ENCODE measurements around the gene ADAM15.
A peak's percentile ranks its signal among the peaks of the same experiment; 100 is the strongest.

Gene ADAM15

GRCh38 chr1:155075535-155075934 is 24.4 kb downstream of the ADAM15 start:
- peaks cover 17% of the 10 kb centered on the region for H3K27me3 ChIP-seq (ENCODE audit: insufficient read depth, low read length)
- no peaks in the 10 kb centered on the region for H3K36me3 ChIP-seq (ENCODE audit: insufficient read depth, low read length)
- H2AFZ ChIP-seq (ENCODE audit: low read length, unreplicated experiment): no peak overlapping the region
- no peak overlapping the region for H3K27ac ChIP-seq (ENCODE audit: low read depth, low read length)
- H3K79me2 ChIP-seq (ENCODE audit: control insufficient read depth, insufficient read depth, low read length, unreplicated experiment): no peaks in the 10 kb centered on the region
- no peak overlapping the region for H3K4me3 ChIP-seq (ENCODE audit: low read depth, low read length)
- H3K4me1 ChIP-seq (ENCODE audit: control insufficient read depth, insufficient read depth, low read length, unreplicated experiment): peaks cover 14% of the 10 kb centered on the region

DNA sequence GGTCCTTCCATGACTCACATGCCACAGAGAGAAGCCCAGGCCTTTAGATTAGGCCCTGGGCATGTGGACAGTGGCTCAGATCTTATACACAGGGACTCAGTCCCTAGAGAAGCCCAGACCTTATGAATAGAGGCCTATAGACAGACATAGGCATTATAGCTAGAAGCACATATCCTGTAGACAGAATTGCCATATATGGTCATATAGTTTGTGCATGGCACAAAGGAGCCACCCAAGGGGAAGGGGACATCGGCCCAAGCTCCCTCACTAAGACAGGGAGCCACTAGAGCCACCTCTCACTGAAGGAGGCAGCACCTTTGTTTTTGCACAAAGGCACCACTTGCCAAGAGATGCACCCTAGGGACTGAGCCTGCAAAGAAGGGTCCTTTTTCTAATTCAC is 25.3 kb downstream of the ADAM15 start:
- H2AFZ ChIP-seq (ENCODE audit: low read length, unreplicated experiment): no peak overlapping the region
- no peak overlapping the region for H3K4me3 ChIP-seq (ENCODE audit: low read depth, low read length)
- H3K79me2 ChIP-seq (ENCODE audit: control insufficient read depth, insufficient read depth, low read length, unreplicated experiment): no peaks in the 10 kb centered on the region
- peaks cover 26% of the 10 kb centered on the region for H3K27me3 ChIP-seq (ENCODE audit: insufficient read depth, low read length)
- H3K4me1 ChIP-seq (ENCODE audit: control insufficient read depth, insufficient read depth, low read length, unreplicated experiment): peaks cover 12% of the 10 kb centered on the region
- no peak overlapping the region for H3K27ac ChIP-seq (ENCODE audit: low read depth, low read length)
- no peaks in the 10 kb centered on the region for H3K36me3 ChIP-seq (ENCODE audit: insufficient read depth, low read length)

DNA sequence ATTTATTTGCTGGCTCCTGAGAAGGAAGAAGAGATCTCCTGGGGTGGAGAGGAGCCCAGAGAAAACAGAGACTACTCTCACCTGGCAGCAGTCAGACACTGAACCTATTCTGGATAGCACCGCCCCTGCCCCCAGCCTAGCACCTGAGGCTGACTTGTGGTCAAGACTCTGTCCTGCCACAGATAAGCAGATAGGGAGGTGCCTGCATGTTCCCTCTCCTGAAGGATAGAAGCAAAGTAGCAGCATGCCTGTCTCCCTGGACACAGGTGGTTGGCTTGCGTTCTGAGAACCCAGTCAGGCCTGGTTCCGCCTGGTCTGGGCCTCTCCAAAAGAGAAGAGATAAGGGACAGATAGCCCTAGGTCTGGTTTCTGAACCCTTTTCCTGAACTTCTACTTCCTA is 26.2 kb downstream of the ADAM15 start:
- Histone ChIP-seq H3K27me3 (ENCODE audit: insufficient read depth, low read length) (peaks cover 36% of the 10 kb centered on the region), H3K79me2 (ENCODE audit: control insufficient read depth, insufficient read depth, low read length, unreplicated experiment) (no peaks in the 10 kb centered on the region), H3K4me3 (ENCODE audit: low read depth, low read length) (no peak overlapping the region), H3K4me1 (ENCODE audit: control insufficient read depth, insufficient read depth, low read length, unreplicated experiment) (peaks cover 11% of the 10 kb centered on the region), H3K36me3 (ENCODE audit: insufficient read depth, low read length) (no peaks in the 10 kb centered on the region), H2AFZ (ENCODE audit: low read length, unreplicated experiment) (no peak overlapping the region), H3K27ac (ENCODE audit: low read depth, low read length) (no peak overlapping the region)

- Histone ChIP-seq H2AFZ (ENCODE audit: low read length, unreplicated experiment) (no peak overlapping the region), H3K27ac (ENCODE audit: low read depth, low read length) (no peak overlapping the region)
These were observed 26.8 kb downstream of the ADAM15 start for GRCh38 chr1:155077758-155078445.

GRCh38 chr1:155078469-155079209 is 27.5 kb downstream of the ADAM15 start, which contains the start of gene EFNA3:
Gene EFNA3, plus strand, starts transcription at chr1:155078837. Its CDS starts 105 bp downstream, at chr1:155078942.
- Histone ChIP-seq H3K27ac (ENCODE audit: low read depth, low read length) (no peak within 1 kb of the TSS), H3K27me3 (ENCODE audit: insufficient read depth, low read length) (peaks cover 48% of the 10 kb centered on the region), H3K36me3 (ENCODE audit: insufficient read depth, low read length) (no peaks in the 10 kb centered on the region), H2AFZ (ENCODE audit: low read length, unreplicated experiment) (no peak within 1 kb of the TSS), H3K4me3 (ENCODE audit: low read depth, low read length) (peak within 1 kb of the TSS; percentile 47), H3K4me1 (ENCODE audit: control insufficient read depth, insufficient read depth, low read length, unreplicated experiment) (peaks cover 17% of the 10 kb centered on the region), H3K79me2 (ENCODE audit: control insufficient read depth, insufficient read depth, low read length, unreplicated experiment) (no peaks in the 10 kb centered on the region)

More at GRCh38 chr1:155077758-155078445, 26.8 kb downstream of the ADAM15 start:
- Histone ChIP-seq H3K36me3 (ENCODE audit: insufficient read depth, low read length) (no peaks in the 10 kb centered on the region), H3K27me3 (ENCODE audit: insufficient read depth, low read length) (peaks cover 41% of the 10 kb centered on the region), H3K4me1 (ENCODE audit: control insufficient read depth, insufficient read depth, low read length, unreplicated experiment) (peaks cover 17% of the 10 kb centered on the region), H3K4me3 (ENCODE audit: low read depth, low read length) (no peak overlapping the region; the same call in 1 of the 2 replicates), H3K79me2 (ENCODE audit: control insufficient read depth, insufficient read depth, low read length, unreplicated experiment) (no peaks in the 10 kb centered on the region)

- Histone ChIP-seq H3K79me2 (ENCODE audit: control insufficient read depth, insufficient read depth, low read length, unreplicated experiment) (no peaks in the 10 kb centered on the region), H3K4me3 (ENCODE audit: low read depth, low read length) (peak overlapping the region; percentile 47), H3K36me3 (ENCODE audit: insufficient read depth, low read length) (no peaks in the 10 kb centered on the region), H3K4me1 (ENCODE audit: control insufficient read depth, insufficient read depth, low read length, unreplicated experiment) (peaks cover 18% of the 10 kb centered on the region), H3K27ac (ENCODE audit: low read depth, low read length) (no peak overlapping the region), H3K27me3 (ENCODE audit: insufficient read depth, low read length) (peaks cover 51% of the 10 kb centered on the region), H2AFZ (ENCODE audit: low read length, unreplicated experiment) (no peak overlapping the region)
These were observed 28.0 kb downstream of the ADAM15 start for GRCh38 chr1:155079210-155079486.

DNA sequence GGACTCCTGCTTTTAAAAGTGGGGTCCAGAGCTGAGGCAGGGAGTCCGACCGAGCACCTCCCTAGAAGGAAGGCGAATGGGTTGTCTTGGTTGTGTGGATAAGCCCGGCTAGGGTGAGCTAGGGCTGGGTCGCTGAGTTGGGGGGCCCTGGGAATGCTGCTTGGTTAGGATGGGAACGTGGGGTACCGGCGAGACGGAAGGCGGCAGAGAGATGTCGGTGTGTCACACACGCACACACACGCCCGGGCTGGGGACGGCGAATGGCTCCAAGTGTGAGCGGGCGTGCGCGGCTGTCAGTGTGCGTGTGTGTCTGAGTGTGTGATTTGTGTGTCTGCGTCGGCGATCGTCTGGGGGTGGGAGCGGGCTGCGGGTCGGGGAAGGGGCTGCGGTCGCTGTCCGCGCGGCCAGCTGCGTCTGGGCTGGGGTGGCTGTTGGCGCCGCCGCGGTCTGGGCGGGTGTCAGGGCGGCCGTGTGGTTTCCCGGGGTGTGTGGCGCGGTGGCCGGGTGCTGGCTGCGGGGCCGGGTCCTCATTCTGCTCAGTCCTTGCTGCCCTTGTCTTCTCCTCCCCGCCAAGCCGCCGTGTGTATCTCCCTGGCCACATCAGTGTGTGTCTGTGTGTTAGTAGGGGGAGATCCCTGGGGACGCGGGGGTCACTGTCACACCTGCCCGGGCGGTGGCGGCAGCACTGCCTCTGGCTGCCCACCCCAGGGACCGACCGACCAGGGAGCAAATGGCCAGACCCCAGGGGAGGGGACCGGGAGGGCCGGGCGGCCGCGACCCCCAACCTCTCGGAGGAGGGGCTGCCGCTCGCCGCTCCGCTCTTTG is 28.6 kb downstream of the ADAM15 start:
- H3K4me3 ChIP-seq (ENCODE audit: low read depth, low read length): peak overlapping the region; percentile 47; the same call in 1 of the 2 replicates
- peaks cover 22% of the 10 kb centered on the region for H3K4me1 ChIP-seq (ENCODE audit: control insufficient read depth, insufficient read depth, low read length, unreplicated experiment)

DNA sequence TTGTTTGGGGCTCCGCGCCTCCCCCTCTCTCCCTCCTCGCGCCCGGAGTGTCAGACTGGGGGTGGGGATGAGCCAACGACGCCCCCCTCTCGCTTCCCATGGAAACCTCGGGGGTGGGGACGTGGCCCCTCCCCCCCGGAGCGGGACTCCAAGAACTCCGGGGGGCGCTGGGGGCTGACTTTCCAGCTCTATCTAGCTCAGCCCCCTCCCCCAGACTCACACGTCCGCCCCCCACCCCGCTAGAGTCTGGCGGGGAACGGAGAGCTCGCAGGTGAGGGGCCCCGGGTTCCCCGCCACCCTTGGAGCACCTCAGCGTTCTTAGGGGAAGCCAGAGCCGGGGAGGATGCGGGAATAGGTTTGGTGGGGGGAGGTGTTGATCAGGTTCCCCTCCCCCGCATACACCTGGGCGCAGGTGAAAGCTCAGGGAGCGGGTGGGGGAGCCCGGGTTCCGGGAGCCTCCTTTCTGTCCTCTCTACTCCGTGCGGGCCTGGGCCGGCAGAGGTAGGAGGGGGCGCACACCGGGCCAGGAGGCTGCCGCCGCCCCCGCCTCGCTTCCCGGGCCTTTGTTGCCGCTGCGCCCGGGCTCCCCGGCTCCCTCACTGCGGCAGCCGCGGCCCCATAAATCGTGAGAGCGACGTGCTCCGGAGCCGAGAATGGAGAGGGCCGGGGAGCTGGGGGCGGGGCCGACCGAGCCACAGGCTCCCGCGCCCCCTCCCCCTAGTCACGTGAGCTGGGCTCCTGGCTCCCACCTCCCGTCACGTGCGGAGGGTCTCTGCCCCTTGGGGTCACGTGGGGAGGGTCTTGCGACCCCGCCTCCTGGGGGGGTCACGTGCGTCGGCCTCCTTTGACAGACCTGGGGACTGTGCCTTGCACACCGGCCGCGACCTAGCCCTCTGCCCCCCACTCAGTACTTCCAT is 29.5 kb downstream of the ADAM15 start:
- Histone ChIP-seq H3K27ac (ENCODE audit: low read depth, low read length) (no peak overlapping the region), H3K4me1 (ENCODE audit: control insufficient read depth, insufficient read depth, low read length, unreplicated experiment) (peaks cover 22% of the 10 kb centered on the region), H3K36me3 (ENCODE audit: insufficient read depth, low read length) (no peaks in the 10 kb centered on the region), H3K27me3 (ENCODE audit: insufficient read depth, low read length) (peaks cover 51% of the 10 kb centered on the region), H3K4me3 (ENCODE audit: low read depth, low read length) (0 out of 2 replicates have a peak overlapping the region, but pooled peaks have one; percentile 5), H2AFZ (ENCODE audit: low read length, unreplicated experiment) (no peak overlapping the region), H3K79me2 (ENCODE audit: control insufficient read depth, insufficient read depth, low read length, unreplicated experiment) (no peaks in the 10 kb centered on the region)

More for the DNA sequence above, 28.6 kb downstream of the ADAM15 start:
- H3K36me3 ChIP-seq (ENCODE audit: insufficient read depth, low read length): no peaks in the 10 kb centered on the region
- H3K79me2 ChIP-seq (ENCODE audit: control insufficient read depth, insufficient read depth, low read length, unreplicated experiment): no peaks in the 10 kb centered on the region
- H3K27ac ChIP-seq (ENCODE audit: low read depth, low read length): no peak overlapping the region
- H3K27me3 ChIP-seq (ENCODE audit: insufficient read depth, low read length): peaks cover 51% of the 10 kb centered on the region
- no peak overlapping the region for H2AFZ ChIP-seq (ENCODE audit: low read length, unreplicated experiment)

- no peaks in the 10 kb centered on the region for H3K79me2 ChIP-seq (ENCODE audit: control insufficient read depth, insufficient read depth, low read length, unreplicated experiment)
- peaks cover 51% of the 10 kb centered on the region for H3K27me3 ChIP-seq (ENCODE audit: insufficient read depth, low read length)
- no peak overlapping the region for H2AFZ ChIP-seq (ENCODE audit: low read length, unreplicated experiment)
- no peak overlapping the region for H3K27ac ChIP-seq (ENCODE audit: low read depth, low read length)
- H3K36me3 ChIP-seq (ENCODE audit: insufficient read depth, low read length): no peaks in the 10 kb centered on the region
- peaks cover 25% of the 10 kb centered on the region for H3K4me1 ChIP-seq (ENCODE audit: control insufficient read depth, insufficient read depth, low read length, unreplicated experiment)
- H3K4me3 ChIP-seq (ENCODE audit: low read depth, low read length): peak overlapping the region; percentile 52
These were observed 30.6 kb downstream of the ADAM15 start for GRCh38 chr1:155081472-155082300.
